ENCODE data around the gene EVI5.
A peak's percentile ranks its signal among the peaks of the same experiment; 100 is the strongest.

The EVI5 gene

DNA sequence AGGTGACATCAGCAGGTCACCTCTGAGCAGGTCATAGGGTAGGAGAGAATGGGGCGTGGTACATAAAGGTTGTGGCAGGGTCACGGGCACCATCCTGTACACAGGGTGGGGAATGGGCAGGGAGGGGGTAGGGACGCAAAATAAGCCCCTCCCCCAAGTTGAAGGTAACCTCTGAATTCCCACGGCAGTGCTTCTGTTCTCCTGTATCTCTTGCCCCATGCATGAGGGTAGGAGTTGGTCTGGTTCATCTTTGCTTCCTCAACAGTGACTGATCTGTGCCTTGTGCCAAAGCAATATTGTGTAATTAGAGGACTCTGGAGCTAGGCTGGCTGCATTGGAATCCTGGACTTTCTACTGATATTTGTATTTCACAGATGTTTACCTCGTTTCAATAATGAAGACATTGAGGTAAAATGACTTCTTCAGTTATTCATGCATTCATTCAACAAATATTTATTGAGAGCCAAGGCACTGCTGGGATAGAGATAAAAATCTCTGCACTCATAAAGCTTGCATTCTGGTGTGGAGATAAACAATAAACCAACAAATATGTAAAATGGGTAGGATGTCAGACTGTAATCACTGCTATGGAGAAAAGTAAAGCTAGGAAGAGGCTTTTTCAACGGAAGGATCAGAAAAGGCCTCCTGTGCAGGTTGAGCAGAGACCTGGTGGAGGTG, 279.8 kb downstream of the EVI5 start:
- DNase-seq = no peak

DNA sequence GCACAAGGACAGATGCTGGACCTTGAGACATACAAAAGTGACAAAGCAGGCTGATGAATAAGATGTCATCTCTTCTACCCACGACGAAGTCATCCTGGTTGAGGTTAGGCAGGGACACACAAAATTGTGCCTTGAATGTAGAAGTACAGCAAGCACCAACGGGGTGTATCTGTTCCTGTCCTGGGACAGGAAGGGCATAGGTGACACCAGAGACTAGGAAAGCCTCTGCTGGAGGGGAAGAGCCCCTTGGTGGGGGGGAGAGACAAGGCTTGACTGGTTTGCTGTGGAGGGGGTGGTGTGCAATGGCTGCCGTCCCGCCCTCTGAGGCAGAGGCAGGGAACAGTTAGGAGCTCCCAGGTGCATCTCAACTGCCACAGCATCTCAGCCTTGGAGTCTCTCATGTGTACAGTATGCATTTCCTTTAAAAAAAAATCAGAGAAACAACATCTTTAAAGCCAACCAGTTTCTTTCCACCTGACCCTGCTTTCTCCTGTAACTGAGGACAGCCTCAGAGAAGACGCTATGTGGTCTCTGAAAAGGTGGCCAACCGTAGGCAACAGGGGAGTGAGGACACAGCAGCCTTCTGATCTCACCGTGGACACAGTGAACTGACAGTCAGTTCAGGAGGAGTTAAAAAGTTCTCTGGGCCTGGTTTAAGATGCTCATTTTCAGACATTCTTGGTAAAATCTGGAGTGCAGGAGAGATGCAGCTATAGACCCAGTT, 280.5 kb downstream of the EVI5 start:
- DNase-seq = no peak

DNA sequence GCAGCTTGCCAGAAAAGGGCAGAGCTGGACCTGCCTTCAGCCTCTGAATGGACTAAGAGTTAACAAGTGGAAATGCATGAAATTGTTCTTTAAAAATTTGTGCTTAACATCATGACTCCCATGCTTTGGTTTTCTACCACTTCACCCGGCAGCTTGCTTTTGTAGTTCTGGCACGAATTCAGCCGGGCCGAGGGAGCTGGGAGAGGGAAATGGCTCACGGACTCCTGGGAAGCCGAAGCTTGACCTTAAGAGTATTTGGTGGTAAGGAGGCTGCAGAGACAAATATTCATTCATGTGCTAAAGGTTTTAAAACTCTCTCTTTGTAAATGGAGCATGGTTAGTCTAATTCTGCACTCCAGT, 281.0 kb downstream of the EVI5 start:
- no peak for DNase-seq

DNA sequence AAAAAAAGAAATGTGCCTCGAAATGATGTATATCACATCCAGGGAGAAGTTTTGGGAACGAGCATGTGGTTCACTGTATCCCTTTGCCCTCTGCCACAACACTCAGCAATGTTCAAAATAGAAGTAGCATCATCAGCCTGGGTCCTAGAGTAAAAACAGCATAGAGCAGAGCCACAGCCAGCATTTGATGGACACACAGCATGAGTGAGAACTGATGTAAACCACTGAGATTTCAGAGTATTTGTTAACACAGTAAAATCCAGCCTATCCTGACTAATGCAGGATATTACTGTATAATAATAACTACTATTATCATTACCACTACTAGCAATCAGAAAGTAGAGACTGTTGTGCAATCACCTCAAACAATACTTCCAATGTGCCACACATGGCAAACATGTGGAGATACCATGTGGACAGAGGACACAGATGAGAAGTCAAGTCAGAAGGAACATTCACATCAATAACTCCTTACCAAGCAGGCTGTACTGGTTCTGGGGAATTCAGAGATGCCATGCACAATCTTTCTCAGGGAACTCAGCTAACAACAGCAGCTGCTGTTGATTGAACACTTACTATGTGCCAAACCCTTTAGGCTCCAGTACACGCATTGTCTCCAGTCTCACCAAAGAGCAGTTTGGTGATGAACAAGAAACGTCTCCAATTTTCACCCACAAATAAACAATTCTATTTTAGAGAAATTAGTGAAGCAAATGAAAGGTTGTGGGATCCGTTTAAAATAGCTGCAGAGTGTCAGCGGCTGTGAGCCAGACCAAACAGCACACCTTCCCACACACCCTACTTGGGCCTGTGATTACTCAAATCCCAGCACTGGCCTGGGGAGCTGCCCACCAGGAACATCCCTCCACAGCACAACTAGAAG, 281.6 kb downstream of the EVI5 start:
- no peak for DNase-seq

DNA sequence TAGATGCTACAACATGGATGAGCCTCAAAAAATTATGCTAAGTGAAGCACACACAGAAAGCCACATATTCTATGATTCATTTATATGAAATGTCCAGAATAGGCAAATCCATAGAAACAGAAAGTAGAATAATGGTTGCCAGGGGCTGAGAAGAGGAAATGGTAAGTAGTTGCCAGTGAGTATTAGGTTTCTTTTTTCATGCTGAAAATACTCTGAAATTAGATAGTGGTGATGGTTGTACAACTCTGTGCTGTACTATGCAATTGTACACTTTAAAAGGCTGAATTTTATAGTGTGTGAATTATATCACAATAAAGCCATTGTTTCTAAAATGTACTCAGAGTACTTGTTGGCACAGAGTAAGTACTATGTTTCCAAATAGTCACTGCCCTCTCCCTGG, 282.7 kb downstream of the EVI5 start:
- DNase-seq = no peak

DNA sequence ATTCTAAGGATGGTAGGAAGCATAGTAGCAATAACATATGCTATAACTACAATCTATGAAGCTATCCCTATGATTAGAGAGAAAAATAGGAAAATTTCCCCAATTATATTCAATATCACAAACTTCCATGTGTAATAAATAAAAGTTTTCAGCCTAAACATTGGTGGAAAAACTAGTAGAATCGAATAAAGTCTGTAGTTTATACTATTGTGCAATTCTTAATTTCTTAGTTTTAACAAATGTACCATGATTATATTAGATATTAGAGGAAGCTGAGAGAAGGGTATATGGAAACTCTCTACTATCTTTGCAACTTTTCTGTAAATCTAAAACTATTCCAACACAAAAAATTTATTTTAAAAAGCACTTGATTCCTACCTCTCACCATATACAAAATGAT, 284.4 kb downstream of the EVI5 start:
- no peak for DNase-seq

DNA sequence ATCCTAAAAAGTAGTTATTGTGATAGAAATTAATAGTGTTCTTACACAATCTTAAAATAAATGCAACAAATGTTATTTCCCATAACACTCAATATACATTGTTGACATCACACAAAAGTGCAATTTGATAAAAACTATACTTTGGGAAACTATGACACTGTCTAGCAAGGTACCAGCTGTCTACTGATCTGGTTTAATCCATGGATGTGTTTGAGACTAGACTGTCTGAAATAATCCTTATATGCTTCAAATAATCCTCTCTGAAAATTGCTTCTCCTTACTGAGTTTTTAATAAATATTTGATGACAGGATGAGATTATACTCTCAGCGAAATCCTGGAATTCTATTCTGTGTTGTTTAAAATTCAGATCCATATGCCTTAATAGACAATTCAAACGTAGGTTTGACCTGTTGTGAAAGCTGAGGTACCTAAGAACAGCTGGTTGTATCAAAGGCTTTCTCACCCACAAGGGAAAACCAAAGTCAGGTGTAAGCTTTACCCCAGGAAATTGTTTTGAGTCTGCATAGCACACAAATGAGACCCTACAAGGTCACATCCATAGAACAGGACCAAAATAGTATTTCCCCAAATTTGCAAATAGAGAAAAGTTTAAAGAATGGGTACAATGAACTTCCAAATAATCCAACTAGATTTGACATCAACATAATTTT, 289.4 kb downstream of the EVI5 start:
- DNase-seq = peak in 1 of 2 donors; percentile 21

DNA sequence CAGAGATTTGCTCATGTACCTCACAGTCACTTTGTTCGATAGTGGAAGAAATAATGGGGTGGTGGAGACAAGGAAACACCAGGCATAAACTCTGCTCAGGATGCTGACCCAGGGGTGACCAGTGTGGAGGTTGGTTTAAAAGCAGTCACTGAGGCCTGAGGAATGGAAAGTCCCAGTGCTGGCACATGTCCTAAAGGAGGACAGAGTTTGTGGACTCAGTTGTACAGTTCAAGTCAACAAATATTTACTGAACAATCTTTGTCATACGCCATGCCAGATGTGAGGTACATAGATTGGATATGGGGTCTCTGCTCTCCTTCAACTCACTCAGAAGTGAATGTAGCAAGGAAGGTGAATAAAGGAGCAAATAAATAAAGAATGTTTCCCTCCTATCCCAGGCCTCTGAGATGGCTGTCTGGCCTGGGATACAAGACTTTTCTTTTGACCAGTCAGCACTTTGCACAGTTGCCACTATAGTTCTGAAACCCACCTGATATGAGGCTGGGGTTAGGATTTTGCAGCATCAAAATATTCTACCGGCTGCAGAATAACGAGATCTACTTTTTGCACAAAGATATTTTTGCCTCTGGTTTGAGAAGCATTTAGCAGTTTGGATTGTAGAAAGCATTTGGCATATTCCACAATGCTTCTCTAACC, 290.3 kb downstream of the EVI5 start:
- no peak for DNase-seq

DNA sequence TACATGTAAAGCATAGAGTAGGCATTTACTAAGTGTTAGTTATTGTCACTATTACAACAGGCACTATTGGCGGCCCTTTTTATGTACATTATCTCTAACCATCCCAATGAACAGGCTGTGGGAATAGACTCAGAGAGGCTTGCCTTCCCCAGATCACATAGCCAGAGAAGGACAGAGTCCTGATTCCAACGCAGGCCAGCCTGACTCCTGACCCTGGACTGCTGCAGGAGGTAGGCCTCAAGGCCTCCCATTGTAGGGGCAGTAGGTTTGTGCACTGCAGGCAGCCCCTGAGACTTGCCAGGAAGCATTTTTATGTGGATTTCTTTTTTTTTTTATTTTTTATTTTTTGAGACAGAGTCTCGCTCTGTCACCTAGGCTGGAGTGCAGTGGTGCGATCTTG, 291.8 kb downstream of the EVI5 start:
- DNase-seq = no peak

DNA sequence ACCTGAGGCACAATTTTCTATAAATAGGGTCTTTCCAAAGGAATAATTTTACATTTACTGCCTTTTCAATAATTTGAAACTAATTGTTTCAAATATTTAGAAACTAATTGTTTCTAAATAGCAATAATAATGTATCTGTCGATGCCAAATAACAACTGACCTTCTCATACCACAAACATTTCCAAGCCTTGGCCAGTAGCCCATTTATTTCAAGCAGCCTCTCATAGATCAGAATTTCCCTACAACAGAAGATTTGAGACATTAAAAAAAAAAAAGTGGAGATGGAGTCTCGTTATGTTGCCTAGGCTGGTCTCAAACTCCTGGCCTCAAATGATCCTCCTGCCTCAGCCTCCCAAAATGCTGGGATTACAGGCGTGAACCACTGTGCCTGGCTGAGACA, 296.1 kb downstream of the EVI5 start:
- no peak for DNase-seq

DNA sequence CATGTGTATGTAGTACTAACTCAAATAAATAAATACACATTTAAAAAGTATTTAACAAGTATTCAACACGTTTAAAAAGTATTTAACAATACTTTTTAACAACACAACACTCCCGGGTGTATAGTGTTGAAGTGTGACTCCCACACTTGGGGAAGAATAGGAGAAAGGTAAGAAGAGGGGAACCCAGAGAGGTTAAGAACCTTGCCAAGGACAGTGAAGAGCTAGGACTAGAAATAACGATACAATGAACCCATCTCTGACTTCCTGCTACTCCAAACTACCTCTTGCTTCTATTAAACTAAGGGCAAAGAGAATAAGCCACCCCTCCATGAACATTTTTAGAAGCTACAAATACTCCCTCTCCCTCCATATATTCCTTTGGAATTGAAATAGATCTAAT, 296.5 kb downstream of the EVI5 start:
- DNase-seq = no peak

DNA sequence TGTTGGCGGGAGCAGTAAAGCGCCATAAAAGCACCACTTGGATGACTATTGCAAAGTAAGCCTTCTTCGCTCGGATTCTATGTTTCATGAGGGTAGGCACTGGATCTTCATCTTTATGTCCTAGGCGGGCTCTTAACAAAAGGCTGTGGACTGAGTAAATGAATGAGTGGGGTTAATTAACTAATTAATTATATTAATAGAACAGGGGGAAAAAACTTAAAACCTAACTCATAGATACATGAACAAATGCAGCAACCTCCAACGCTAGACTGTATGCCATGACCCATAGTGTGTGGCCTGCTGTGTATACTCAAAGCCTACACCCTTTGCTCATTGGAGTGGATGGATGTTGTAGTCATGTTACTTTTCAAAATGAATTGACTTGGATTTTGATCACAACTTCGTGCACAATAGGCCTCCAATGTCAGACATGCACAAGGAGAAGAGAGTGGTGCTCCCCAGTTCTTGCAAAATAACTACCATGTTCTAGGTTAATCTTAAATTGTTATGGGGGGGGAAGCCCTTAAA, 297.8 kb downstream of the EVI5 start:
- no peak for DNase-seq

DNA sequence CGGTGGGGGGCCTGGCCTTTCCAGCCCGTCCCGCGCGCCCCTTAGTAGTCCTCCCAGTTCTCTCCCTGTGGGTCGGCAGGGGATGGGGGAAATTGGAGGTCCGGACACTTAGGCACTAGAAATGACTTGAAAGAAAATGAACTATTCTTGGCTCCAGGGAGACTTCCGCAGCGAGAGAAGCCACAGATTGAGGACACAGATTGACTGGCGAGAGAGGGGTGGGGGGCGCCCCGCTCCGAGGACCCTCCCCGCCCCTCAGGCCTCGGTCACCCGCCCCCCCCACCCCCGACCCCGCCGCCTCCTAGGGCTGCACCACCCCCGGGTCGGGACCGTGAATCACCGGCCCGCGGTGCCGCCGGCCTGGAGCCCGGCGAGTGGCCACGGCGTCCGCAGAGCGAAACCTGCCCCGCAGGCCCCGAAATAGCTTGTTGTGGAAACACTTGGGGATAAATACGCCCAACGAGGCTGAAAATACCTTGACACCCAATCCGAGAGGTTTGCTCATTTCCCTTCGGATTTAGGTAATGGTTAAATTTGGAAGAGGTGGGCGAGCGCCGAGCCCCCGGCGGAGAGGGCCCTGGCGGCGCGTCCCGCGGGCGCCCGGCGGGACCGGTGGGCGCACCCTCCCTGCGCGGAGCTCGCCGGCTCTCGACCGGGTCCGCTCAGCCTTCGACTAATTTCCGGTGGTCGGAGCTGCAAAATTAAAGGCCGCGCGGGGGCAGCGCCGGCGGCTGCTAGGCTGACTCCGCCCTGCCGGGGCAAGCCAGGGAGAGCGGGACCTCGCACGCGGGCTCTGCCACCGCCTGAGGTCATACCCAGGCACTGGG, 298.4 kb downstream of the EVI5 start, which contains the start of gene GFI1:
TSS of gene GFI1 (minus strand) at position 675 of the 827 bp plus-strand sequence. CDS start 3,438 bp downstream, outside the sequence.
- peak; percentile 62 to 68 for DNase-seq

DNA sequence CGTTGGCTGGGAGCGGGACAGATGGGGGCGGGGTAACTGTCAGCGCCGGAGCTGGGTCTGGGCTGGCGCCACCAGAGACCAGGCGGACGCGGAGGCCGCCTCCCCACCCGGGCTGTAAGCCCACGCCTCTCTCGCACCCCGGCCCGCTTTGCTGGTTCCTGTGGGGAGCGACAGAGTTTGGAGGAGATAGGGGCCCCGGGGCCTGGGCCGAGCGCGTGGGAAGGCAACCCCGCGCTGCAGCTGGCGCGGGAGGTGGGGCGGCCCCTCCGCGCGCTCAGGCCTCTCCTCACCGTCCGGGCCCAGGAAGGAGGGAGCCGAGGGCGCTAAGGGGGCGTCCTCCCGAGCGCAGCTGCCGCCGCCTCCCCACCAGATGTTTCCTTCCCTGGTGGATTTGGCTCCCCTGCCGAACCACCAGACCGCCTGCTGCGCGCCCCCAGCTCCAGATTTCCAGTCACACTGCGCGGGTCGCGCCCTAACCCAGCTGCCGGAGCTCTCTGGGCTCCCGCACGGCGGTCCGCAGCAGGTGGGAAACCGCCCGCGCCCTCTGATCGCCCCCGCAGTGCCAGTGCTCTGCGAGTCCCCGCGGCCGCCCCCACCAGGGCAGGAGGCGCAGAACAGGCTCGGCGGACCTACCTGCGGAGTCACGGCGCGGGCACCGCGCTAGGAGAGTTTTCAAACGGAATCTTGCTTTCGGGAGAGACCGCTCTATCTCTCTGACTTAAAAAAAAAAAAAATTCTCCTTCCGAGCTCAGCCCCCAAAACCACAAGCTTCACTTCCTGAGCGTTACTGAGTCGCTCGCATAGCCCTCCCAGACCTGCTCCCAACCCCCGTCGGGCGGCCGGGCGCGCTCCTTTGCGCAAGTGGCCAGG, 299.3 kb downstream of the EVI5 start:
- peak; percentile 79 for DNase-seq

DNA sequence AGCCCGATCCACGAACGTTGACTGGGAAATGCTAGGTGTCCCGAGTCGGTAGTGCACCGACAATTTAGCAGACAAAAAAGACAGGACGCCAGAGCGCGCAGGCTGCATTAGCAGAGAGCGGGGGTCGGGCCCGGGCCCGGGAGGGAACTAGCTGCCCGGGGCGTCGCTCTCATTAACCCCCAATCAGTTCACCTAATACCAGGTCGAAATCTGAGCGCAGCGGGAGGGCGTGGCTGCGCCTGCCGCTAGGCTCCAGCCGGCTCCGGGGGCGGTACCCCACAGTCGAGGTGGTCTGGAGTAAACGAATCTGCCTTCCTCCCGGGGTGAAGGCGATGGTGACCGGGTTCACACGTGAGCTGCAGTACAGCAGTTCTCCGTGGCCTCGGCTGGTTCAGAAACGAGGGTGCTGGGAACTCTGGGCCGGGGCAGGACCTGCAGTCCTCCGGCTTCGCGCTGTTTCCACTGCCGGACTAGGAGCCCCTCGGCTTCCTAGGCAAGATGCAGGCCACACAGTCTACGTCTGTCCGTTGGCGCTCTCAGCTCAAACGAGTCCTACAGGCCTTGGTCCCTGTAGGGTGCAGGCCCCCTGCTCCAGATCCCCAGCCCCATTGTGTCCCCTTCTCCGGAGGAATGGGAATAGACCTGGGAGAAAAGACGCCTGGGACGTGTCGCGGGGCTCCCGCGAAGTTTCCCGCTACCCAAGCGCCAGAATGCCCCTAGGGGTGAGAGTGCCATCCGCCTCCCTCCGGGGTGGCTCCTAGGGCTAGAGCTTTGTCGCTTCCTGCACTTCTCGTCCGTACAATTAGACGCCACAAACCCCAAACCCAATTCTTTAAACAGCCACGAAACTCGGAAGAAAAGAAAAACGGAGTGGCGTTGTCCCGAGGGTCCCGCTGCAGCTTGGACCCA, 300.2 kb downstream of the EVI5 start:
- peak; percentile 41 to 56 for DNase-seq

DNA sequence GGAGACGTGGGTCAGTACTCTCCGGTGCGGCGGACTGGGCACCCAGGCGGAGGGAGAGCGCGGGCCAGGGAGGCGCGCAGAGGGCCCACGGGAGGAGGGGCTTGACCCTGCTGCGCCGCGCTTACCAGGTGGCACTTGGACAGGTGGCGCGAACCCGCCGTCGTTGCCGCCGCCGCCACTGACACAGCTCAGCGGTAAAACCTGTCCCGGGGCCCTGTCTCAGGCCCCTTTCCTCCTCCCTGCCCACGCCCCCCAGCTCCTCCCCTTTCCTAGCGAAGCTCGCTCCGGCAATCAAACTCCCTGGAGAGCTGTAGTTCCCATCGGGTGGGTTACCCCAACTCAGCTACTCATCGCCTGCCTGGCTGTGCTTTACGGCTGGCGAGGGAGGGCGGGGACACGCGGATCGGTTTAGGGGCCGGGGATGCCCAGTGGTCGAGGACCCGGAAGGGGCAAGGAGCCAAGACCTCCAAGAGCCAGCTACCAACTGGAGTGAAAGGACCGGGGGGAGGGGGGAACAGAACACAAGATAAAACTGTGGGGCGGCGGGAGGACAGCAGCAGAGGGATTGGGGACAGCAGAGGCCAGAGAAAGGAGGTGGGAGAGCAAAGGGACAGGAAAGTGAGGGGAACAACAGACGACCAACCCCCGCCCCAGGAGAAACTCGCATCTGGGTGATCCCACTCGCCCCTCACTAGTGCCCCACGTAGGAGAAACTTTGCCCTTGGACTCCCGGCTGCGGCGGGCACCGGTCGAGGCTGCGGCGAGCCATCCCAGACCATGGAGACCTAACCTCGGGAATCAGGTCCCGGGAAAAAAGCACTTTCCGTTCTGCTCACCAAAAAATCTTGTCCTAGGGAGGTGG, 301.1 kb downstream of the EVI5 start:
- DNase-seq = peak; percentile 25 to 43

DNA sequence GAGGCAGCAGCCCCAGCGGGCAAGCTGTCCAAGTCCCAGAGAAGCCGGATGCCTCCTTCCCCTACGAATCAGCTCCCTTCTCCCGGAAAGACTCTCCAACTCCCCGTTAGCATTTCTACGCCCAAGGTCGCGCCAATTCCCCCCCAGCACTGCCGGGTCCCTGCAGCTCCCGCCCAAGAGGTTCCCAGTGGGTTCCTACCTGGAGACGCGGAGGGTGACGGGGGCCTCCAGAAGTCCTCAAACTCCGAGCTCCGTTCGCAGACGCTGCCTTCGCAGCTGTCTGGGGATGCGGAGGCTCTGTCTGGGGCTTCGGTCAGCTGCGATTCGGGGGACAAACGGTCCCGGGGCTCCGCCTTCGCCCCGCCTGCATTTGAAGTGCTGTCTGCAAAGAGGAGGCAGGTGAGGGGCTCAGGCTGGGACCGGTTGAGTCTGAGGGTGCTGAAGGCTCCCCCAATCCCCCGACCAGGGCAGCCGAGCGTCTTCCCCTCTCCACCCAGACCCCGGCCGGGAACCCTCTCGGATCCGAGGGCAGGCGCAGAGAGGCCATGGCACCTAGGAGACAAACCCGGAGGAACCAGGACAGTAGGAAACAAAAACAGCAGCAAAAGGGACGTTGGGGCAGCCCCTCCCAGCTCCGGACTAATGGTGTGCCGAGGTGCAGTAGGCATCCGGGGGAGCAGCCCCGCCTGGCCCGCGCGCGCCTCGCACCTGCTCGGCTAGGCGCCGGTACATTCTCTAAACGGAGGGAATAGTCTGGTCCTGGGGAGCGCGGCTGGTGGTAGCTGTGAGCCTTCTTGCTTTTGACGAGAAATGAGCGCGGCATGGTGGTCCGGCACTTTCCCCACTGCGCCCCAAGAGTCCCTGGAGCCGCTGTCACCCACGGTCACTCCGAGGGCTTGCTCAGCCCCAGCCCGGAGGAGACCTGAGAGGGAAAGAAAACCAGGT, 302.0 kb downstream of the EVI5 start:
- peak in 1 of 2 donors; percentile 34 for DNase-seq

All from CD4-positive, alpha-beta T cell treated with Interleukin-1 beta for 1 hour (primary cell).